HG02571 (cell line): Measurements from ENCODE around the gene HPN.

Experiments
- ATAC-seq: cut with Tn5 transposase; IDR thresholded peaks from one replicate; pipeline ENCODE4 v1.9.1; 2021; ENCODE audit warnings: mild to moderate bottlenecking, moderate library complexity; ENCODE audit not compliant: unreplicated experiment

The HPN gene

DNA sequence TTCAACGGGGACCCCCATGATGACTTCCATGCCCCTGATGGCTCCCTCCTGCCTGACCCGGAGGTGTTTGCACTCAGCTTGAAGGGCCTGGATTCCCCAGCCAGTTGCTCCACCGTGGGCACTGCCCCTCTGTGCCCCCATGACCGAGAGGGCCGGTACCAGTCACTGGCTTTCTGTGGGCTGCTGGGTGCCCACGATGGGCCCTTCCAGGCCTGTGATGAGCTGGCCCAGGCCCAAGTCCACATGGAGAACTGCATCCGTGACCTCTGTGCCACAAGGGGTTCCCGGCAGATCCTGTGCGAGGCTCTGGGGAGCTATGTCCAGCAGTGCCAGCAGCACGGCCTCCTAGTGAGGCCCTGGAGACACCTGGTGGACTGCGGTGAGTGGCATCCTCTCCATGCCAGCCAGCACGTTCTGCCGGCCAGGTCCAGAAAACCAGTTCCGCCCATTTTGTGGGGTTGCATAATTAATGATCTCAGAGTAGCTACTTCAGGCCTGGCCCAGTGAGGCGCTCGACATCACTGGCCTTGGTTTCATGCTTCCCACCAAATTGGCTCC is 39.2 kb downstream of the HPN start:
- no peak for ATAC-seq

DNA sequence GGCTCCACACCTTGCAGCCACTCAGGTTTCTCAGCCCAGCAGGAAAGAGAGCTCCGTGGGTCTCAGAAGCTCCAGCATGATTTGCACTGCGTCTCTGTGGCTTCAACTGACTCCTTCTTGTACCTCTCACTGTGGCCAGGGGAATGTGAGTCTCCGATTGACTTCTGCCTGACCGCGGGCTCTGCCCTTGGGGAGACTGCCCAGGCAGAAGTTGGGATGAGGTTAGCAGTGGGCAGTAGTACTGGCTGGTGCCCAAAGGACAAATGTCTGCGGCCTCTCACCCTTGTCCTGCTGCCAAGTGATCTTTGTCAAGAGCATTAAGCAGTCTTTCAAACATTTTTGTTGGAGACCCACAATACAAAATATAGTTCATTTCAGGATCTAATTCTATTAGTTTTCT is 39.7 kb downstream of the HPN start:
- ATAC-seq: no peak

DNA sequence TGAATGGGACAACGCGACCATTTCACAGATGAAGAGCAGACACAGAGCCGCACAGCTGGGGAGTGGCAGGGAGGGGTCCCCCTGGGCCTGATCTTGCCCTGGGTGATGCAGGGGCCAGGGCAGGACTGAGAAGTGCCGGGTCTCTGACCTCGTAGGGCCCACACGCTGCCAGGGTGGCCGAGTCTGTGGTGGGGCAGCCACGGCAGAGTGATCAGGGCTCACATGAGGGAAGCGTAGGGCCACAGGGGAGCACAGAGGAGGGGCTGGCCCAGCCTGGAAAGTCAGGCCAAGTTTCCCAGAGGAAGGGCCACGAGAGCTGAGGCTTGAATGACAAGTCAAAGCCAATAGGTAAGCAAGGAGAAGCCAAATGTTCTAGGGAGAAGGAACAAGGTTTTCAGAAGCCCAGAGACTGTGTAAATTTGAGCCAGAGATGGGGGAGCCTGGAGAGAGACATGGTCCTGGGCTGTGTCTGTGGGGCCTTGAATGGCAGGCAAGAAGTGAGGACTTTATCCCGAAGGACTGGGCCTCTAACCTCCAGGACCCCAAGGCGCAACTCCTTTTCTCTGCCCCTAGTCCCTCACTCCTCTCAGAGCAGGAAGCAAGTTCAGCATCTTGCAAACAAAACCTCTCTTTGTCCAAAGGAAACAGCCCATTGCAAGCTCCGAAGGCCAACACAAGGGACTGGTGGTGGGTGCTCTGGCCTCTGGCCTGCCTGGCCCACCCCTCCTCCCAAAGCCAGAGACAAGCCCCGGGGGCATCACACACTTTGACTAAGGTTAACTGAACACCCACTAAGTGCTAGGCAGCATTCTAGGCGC is 42.4 kb downstream of the HPN start:
- no peak for ATAC-seq

DNA sequence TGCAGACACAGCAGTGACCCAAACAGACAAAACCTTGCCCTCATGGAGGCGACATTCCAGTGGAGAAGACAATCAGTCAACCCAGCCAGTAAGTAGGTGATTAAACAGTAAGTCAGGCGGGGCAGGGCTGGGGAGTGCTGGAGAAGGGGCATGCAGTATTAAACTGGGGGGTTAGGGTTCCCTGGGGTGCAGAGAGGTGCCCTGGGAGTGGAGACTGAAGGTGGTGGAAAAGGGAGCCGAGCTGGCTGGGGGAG is 42.9 kb downstream of the HPN start:
- ATAC-seq: no peak

DNA sequence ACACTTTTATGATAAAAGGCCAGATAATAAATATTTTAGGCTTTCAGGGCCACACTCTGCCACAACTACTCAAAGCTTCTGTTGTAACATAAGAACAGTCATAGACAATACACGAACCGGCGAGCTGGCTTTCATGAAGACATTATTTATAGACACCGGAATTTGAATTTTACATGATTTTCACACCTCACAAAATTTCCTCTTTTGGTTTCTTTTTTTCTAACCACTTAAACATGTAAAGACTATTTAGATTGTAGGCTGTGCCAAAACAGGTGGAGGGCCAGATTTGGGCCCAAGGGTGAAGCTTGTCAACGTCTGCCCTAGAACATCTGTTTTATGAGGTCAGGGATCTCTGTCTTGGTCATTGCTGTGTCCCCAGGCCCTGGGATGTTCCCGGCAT is 44.4 kb downstream of the HPN start:
- ATAC-seq: no peak

DNA sequence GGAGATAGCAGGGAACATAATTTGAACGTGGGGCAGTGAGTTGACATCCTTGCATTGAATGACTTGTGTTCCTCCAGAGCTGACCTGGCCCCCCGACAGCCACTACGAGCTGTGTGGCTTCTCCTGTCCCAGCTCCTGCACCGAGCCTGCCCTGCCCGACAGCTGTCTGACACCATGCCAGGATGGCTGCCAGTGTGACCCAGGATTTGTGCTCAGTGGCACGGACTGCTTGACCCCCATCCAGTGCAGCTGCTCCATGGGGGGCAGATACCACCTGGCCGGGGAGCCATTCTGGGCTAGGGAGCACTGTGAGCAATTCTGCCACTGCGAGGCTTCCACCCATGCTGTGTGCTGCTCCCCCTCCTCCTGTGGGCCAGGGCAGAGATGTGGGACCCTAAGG is 44.9 kb downstream of the HPN start:
- no peak for ATAC-seq

DNA sequence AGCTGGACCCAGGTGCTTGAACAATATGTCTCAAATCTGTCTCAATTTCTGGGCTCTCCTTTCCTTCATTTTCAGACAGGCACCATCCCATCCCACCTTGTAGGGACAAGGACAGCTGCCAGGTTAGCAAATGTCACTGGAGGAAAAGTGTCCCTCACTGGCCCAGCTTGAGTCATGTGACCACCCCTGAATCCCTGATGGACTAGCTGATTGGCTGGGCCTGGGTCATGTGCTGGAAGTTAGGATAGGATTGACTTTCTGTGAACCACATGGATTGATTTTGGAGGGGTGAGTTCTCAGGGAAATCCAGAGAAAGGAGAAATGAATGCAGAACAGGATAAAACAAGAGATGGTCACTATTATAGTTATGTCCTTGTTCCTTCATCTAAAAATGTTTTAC is 45.9 kb downstream of the HPN start:
- ATAC-seq: no peak

DNA sequence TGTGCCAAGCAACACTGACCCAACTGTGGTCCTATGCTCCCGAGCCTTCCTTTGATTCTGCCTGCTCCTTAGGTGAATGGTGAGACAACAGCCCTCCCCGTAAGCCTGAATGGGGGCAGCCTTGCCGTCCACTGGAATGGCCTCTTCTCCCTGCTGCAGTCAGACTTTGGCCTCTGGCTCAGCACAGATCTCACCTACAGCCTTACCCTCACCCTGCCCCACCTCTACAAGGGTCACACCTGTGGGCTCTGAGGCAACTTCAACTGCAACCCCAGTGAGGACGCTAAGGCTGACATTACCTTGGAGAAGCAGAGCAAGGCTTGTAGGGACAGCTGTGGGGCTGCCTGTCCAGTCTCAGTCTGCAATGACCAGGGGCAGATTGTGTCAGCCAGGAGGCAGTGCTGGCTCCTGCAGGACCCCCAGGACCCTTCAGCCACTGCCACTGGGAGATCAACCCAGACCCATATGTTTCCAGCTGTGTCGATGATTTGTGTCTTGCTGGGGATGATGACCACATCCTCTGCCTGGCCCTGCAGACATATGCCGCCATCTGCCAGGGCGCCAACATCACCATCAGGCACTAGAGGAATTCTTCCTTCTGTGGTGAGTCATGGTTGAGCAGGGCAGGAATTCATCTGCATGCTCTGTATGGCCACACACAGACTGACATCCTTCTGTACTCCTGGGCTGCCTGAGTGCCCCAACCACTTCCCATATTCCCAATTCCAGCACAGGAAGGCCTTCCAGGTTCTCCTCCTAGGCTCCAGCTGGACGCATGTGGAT is 46.8 kb downstream of the HPN start:
- ATAC-seq: no peak

DNA sequence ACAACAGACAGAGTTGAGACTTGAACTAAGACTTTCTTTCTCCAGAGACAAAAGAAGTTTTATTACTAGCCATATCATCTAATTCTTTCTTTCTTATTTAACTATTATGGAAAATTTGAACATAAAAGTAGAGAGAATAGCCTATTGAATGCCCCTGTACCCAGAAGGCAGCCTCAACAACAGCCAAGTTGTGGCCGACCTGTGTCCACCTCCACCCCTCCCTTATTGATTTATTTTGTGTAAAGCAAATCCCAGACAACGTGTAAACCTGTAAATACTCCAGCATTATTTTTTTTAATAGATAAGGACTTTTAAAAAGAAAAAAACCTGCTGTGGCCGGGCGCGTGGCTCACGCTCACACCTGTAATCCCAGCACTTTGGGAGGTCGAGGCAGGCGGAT is 48.0 kb downstream of the HPN start:
- ATAC-seq: no peak

DNA sequence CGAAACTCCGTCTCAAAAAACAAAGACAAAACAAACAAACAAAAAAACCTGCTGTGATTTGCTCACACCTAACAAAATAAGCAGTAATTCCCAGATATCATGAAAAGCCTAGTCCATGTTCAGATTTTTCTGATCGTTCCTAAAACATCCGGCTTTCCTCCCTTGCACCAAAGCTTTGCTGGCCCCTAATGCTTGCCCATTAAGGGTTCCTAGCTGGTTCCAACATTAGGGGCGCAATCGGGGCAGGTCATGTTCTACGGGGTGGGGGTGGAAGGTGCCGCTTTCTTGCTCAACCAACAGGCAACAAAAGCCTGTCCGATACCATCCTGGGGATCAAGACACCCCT is 48.6 kb downstream of the HPN start:
- ATAC-seq: no peak

DNA sequence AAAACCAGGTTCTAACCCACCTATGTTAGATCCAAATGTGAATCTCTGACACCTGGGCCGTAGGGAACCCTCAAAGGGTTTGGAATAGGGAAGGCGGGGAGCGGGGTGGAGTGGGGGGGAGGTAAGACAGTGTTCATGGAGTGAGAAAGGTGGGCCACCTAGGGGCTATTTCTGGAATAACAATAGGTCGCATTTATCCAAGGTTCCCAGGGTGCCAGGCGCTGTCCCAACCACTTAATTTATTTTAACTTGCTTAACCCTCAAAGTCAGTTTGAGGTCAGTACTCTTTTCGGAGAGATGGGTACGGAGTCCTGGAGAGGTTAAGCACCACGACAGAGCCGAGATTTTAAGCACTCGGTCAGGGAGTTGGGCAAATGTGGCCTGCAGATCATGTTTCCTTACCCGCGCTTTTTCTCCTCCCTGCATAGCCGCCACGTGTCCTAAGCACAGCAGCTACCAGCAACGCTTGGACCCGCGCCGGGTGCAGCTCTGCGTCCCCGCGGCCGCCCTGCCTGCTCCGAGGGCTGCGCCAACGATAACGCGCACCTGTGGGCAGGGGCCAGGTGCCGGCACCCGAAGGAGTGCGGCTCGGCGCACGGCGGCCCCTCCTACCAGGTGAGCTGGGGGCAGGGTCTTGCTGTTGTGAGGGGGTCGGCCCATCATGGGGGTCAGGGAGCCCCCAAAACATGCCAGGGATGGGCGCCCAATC is 49.1 kb downstream of the HPN start:
- no peak for ATAC-seq

DNA sequence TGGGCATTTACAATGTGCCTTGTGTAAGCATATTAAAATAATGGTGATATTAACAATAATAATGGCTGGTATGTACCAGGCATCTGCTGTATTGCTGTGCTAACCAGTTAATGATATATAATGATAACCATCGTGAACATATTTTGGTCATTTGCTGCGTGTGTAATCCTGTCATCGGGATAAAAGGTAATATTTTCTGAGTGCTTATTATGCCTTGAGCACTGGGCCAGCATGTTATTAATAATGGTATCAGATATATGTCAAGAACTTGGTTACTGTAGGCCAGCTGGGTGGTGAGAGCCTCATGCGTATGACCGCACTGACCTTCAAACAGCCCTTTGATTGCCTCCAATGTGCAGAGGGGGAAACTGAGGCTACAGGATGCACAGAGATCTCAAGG is 51.9 kb downstream of the HPN start:
- ATAC-seq: no peak

DNA sequence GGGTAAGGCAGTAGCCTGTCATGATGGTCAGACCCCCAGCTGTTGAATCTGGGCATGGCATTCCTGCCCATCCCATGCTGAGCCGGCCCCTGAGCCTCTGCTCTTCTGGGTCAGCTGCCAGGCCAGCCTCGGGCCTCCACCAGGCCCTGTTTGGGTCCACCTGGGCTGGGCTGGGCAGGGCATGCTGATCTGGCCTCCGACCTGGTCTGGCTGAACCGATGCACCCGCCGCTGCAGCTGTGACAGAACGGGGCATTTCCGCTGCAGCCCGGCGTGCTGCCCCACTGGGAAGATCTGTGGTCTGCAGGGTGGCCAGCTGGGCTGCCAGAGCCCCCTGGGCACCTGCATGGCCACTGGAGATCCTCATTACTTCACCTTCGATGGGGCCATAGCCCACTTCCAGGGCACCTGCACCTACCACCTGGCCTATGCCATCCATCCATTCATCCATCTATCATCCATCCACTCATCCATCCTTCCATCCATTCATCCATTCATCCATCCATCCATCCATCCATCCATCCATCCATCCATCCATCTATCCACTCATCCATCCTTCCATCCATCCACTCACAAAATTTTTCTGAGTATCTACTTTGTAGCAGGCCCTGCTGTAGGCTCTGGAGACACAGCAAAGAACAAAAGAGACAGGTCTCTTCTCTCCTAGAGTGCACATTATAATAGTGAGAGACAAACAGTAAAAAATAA is 52.6 kb downstream of the HPN start:
- no peak for ATAC-seq

DNA sequence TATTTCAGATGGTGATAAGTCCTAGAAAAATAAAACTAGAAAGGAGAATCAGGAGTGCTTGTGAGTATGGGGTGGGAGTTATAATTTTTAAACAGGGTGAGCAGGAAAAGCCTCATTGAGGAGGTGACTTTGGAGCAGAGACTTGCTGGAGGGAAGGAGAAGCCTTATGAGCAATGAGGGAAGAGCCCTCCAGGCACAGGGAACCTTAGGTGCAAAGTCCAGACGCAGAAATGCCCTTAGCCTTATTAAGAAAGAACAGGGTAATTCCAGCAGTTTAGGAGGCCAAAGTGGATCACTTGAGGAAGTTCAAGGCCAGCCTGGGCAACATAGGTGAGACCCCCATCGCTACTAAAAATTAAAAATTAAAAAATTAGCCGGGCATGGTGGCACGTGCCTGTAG is 53.1 kb downstream of the HPN start:
- ATAC-seq: no peak

DNA sequence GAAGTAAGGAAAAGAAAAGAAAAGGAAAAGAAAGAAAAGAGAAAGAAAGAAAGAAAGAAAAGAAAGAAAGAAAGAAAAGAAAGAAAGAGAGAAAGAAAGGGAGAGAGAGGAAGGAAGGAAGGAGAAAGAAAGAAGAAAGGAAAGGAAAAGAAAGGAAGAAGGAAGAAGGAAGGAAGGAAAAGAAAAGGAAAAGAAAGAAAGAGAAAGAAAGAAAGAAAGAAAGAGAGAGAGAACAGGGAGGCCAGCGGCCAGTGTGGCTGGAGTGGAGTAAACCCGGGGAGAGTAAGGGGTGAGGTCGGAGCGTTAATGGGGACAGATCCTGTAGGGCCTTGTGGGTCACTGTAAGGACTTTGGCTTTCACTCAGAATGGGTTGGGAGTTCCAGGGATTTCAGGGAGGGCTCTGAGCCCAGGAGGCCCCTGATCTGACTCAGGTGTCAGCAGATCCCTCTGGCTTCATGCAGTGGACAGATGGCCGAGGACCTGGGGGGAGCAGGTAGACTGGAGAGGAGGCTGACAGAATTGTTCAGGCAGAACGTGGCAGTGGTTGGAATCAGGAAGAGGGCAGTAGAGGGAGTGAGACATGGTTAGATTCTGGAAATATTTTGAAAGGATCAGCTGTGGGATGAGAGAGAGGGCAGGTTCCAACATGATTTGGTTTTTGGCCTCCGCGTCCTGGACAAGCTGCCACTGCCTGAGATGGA is 54.3 kb downstream of the HPN start:
- ATAC-seq: no peak

DNA sequence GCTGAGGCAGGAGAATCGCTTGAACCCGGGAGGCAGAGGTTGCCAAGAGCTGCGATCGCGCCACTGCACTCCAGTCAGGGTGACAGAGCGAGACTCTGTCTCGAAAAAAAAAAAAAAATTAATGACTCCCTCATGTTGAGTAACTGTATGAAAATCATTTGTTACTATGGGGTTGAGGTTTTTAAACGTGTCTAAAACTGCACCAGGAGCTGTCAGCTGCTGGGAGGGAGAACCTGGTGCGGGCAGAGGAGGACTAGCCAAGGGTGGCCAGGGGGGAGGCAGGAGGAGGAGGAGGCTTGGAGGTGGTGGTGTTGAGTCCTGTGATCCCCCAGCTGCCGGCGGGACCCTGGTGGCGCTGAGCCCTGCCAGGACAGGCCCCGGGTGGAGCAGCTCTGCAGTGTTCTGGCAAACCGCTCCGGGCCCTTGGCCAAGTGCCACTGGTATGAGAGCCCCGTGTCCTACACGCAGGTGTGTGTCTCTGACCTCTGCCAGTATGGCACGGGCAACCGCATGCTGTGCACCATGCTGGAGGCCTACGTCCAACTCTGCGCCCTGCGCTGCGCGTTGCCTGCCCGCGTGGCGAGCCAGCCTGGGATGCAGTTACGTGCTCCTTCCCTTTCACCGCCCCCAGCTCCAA is 57.0 kb downstream of the HPN start:
- no peak for ATAC-seq

DNA sequence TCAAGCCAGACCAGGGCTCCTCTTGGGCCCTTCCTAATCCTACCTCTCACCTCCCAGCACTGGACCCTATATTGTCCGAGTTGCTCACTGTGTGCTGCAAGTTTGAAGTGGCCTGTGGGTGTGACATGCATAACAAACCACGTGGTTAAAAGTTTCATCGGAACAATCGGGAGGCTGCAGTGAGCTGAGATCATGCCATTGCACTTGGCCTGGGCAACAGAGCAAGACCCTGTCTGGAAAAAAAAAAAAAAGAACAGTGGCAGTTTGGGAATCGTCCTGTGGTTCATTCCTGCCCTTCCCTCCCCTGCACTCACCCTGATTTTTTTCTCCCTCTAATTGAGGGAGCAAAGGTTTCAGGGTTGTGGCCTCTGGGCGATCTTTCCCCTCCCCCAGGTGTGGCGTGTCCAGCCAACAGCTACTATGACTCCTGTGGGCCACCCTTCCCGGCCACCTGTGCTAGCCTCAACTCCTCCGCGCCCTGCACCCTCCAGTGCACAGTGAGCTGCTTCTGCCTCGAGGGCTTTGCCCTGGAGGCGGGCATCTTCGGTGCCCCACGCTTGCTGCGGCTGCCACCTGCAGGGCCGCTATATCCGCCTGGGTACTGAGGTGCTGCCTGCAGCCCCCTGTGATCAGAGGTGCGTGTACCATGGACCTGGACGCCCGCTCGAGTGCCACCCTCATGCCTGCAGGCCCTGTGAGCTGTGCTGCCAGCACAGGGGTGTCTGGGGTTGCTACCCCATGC is 57.8 kb downstream of the HPN start:
- ATAC-seq: no peak

DNA sequence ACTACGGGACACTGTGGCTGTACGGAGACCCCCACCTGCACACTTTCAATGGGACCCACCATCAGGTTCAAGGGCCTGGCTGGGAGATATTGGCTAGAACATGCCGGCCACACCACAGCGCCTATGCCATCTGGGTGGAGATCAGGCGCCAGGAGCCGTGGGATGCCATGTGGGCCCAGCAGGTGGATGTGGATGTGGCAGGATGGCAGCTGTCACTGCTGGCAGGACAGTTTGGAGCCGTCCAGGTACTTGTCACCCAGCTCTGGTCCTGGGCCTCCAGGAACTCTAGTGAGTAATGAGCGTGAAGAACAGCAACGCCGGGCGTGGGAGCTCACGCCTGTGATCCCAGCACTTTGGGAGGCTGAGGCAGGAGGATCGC is 58.4 kb downstream of the HPN start:
- no peak for ATAC-seq
